ENCODE results near the gene CEP170.

Gene CEP170

DNA sequence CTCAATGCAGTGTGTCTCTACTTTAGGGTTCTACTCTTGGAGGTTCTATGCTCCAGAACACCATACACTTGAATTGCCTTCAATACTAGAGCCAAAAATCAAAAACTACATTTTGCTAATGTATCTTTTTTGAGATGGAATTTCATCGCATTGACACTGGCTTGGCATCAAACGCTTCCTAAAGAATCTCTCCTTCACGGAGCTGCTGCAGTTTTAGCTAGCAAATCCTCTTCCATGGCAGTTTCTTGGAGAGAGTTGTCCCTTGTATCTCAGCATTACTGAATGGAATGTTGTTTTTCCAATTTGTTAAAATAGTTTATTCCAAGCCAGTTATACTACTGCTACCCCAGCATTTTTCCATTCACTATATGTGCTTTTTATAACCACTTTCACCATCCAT, 18.4 kb upstream of the CEP170 start:
- peaks cover 35% of the 10 kb centered on the region for H3K36me3 ChIP-seq (ENCODE audit: insufficient read depth, low read length)
- no peak overlapping the region for H3K27ac ChIP-seq (ENCODE audit: low read depth, low read length, poor library complexity, severe bottlenecking)
- no peaks in the 10 kb centered on the region for H3F3A ChIP-seq (ENCODE audit: insufficient read depth, low read length)
- H3K9ac ChIP-seq (ENCODE audit: low read length): no peak overlapping the region
- no peak overlapping the region for H3K4me2 ChIP-seq (ENCODE audit: low read length)
- no peak overlapping the region for H2AFZ ChIP-seq (ENCODE audit: low read length)
- no peak overlapping the region for H3K4me3 ChIP-seq (ENCODE audit: low read depth, low read length, poor library complexity, severe bottlenecking)
- peaks cover 19% of the 10 kb centered on the region for H3K4me1 ChIP-seq (ENCODE audit: insufficient read depth, low read length, severe bottlenecking)
- no peaks in the 10 kb centered on the region for H3K27me3 ChIP-seq (ENCODE audit: insufficient read depth, low read length)
- no peak for TF ChIP-seq EZH2 (IDR thresholded peaks at IDR 0.05; ENCODE audit: borderline replicate concordance, low read length)
- TF ChIP-seq, protein P1, sequence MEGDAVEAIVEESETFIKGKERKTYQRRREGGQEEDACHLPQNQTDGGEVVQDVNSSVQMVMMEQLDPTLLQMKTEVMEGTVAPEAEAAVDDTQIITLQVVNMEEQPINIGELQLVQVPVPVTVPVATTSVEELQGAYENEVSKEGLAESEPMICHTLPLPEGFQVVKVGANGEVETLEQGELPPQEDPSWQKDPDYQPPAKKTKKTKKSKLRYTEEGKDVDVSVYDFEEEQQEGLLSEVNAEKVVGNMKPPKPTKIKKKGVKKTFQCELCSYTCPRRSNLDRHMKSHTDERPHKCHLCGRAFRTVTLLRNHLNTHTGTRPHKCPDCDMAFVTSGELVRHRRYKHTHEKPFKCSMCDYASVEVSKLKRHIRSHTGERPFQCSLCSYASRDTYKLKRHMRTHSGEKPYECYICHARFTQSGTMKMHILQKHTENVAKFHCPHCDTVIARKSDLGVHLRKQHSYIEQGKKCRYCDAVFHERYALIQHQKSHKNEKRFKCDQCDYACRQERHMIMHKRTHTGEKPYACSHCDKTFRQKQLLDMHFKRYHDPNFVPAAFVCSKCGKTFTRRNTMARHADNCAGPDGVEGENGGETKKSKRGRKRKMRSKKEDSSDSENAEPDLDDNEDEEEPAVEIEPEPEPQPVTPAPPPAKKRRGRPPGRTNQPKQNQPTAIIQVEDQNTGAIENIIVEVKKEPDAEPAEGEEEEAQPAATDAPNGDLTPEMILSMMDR (IDR thresholded peaks at IDR 0.05; ENCODE audit: low read length): no peak
- no peaks in the 10 kb centered on the region for H3K9me3 ChIP-seq (ENCODE audit: low read length)
- no peaks in the 10 kb centered on the region for H3K9me2 ChIP-seq (ENCODE audit: low read depth, low read length)
- no peaks in the 10 kb centered on the region for H3K79me2 ChIP-seq (ENCODE audit: insufficient read depth, low read length)
- no peaks in the 10 kb centered on the region for H4K20me1 ChIP-seq (ENCODE audit: insufficient read depth, low read length)

DNA sequence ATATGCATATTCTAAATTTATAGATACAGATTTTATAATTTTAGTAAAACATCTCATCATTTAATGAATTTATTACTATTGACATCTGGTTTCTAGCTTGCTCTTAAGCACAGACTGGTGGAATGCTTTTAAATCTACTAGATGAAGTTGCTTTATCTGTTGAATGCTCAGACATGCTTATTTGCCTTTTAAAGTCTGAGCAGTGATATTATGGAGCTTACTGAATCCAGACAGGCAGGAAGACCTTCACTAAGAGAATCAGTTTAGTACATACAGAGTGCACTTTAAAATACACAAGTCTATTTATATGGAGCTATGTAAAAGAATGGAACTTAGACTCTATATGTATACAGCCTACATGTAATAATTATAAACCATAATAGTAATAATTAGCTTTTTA, 17.3 kb upstream of the CEP170 start:
- Histone ChIP-seq H3K4me2 (ENCODE audit: low read length) (no peak overlapping the region), H3K27me3 (ENCODE audit: insufficient read depth, low read length) (no peaks in the 10 kb centered on the region), H3K4me3 (ENCODE audit: low read depth, low read length, poor library complexity, severe bottlenecking) (no peak overlapping the region), H3K9ac (ENCODE audit: low read length) (no peak overlapping the region), H3K79me2 (ENCODE audit: insufficient read depth, low read length) (no peaks in the 10 kb centered on the region; the same call in 1 of the 2 replicates), H3K27ac (ENCODE audit: low read depth, low read length, poor library complexity, severe bottlenecking) (no peak overlapping the region), H2AFZ (ENCODE audit: low read length) (no peak overlapping the region), H3F3A (ENCODE audit: insufficient read depth, low read length) (no peaks in the 10 kb centered on the region), H3K36me3 (ENCODE audit: insufficient read depth, low read length) (peaks cover 35% of the 10 kb centered on the region), H4K20me1 (ENCODE audit: insufficient read depth, low read length) (no peaks in the 10 kb centered on the region), H3K9me3 (ENCODE audit: low read length) (no peaks in the 10 kb centered on the region), H3K4me1 (ENCODE audit: insufficient read depth, low read length, severe bottlenecking) (peaks cover 30% of the 10 kb centered on the region), H3K9me2 (ENCODE audit: low read depth, low read length) (no peaks in the 10 kb centered on the region)
- TF ChIP-seq, protein P1 (IDR thresholded peaks at IDR 0.05; ENCODE audit: low read length): no peak
- no peak for TF ChIP-seq EZH2 (IDR thresholded peaks at IDR 0.05; ENCODE audit: borderline replicate concordance, low read length)

DNA sequence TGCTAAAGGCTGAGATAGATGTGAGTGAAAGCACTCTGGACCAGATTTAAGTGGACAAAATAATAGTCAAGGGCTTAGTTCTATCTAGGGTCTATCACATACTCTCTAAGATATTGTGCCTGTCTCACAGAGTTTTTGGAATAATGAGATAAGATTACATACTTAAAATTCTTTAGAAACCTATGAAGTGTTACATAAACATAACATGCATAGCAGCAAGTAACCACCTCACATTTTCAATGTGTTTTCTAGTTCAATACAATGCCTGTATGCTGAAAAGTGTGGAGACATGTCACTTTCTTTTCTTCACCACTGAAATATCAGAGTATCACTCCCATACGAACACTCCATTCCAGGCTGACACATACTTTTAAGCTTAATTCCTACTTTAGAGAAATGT, 16.9 kb upstream of the CEP170 start:
- Histone ChIP-seq H3K4me3 (ENCODE audit: low read depth, low read length, poor library complexity, severe bottlenecking) (no peak overlapping the region), H2AFZ (ENCODE audit: low read length) (no peak overlapping the region), H3K4me1 (ENCODE audit: insufficient read depth, low read length, severe bottlenecking) (peaks cover 34% of the 10 kb centered on the region), H3K9me2 (ENCODE audit: low read depth, low read length) (no peaks in the 10 kb centered on the region), H3F3A (ENCODE audit: insufficient read depth, low read length) (no peaks in the 10 kb centered on the region), H3K4me2 (ENCODE audit: low read length) (no peak overlapping the region), H3K27ac (ENCODE audit: low read depth, low read length, poor library complexity, severe bottlenecking) (no peak overlapping the region), H3K27me3 (ENCODE audit: insufficient read depth, low read length) (no peaks in the 10 kb centered on the region), H3K9ac (ENCODE audit: low read length) (no peak overlapping the region), H4K20me1 (ENCODE audit: insufficient read depth, low read length) (no peaks in the 10 kb centered on the region), H3K79me2 (ENCODE audit: insufficient read depth, low read length) (no peaks in the 10 kb centered on the region; the same call in 1 of the 2 replicates), H3K36me3 (ENCODE audit: insufficient read depth, low read length) (peaks cover 31% of the 10 kb centered on the region), H3K9me3 (ENCODE audit: low read length) (no peaks in the 10 kb centered on the region)
- TF ChIP-seq, protein P1 (IDR thresholded peaks at IDR 0.05; ENCODE audit: low read length): no peak
- TF ChIP-seq EZH2 (IDR thresholded peaks at IDR 0.05; ENCODE audit: borderline replicate concordance, low read length): no peak
